SK-N-SH (cell line): ENCODE results near the gene FMNL1. TPM values are rescaled to one million over a fixed set of nuclear protein-coding genes. Genes with fewer than 3 reads are reported as not detected.
A peak's percentile ranks its signal among the peaks of the same experiment; 100 is the strongest.

Experiments
- CTCF ChIA-PET: fragments of 300-600, 350-600 bp; formaldehyde crosslinking; extraction: SDS; loops from one replicate; lab custom pipeline; 2021; lab: Yijun Ruan, JAX
- POLR2A ChIA-PET: fragments of 350-600 bp; sonication (Branson Sonifier 250); formaldehyde crosslinking; extraction: SDS; loops from one replicate; lab custom pipeline; 2020; ENCODE audit warnings: antibody characterized with exemption, inconsistent platforms; lab: Yijun Ruan, JAX
- DNase-seq: peaks from one replicate; pipeline ENCODE4 v3.0.0; 2012
- H2AFZ ChIP-seq: fragments of 200-600 bp; sonication (generic); 2 replicates; pipeline ENCODE4 v1.8.1; 2016; ENCODE audit warnings: antibody characterized with exemption, mild to moderate bottlenecking, low read depth
- H3F3A ChIP-seq: fragments of 200-600 bp; sonication (generic); replicated peaks from 2 replicates; pipeline ENCODE3; 2016; ENCODE audit warnings: antibody characterized with exemption, mild to moderate bottlenecking; ENCODE audit not compliant: insufficient read depth
- H3K27ac ChIP-seq, 2 experiments: fragments of 200-500 bp in 1 of 2; fragments of 200-600 bp in 1 of 2; sonication (Bioruptor generic) in 1 of 2; sonication (generic), shearing (Covaris generic) in 1 of 2; 2 replicates each; pipeline versions ENCODE4 v1.5.1 to v1.6.1; 2014 to 2016; ENCODE audit warnings: low read depth in 2 of 2, inconsistent platforms in 1 of 2, low read length in 1 of 2, mild to moderate bottlenecking in 1 of 2, mixed read lengths in 1 of 2
- H3K27me3 ChIP-seq: fragments of 200-600 bp; sonication (generic), shearing (Covaris generic); 2 replicates; pipeline ENCODE4 v1.6.1; 2016; ENCODE audit warnings: mixed run types; ENCODE audit not compliant: insufficient read depth
- H3K36me3 ChIP-seq, 2 experiments: fragments of 200-500 bp in 1 of 2; fragments of 200-600 bp in 1 of 2; sonication (Bioruptor generic) in 1 of 2; sonication (generic) in 1 of 2; replicated peaks in 1 of 2; 2 replicates each; pipeline versions ENCODE3 to v1.5.1; 2014 to 2016; ENCODE audit warnings: low read length in 1 of 2, mild to moderate bottlenecking in 1 of 2; ENCODE audit not compliant: insufficient read depth in 2 of 2, control insufficient read depth in 1 of 2
- H3K4me1 ChIP-seq, 2 experiments: fragments of 200-500 bp in 1 of 2; fragments of 200-600 bp in 1 of 2; sonication (Bioruptor generic) in 1 of 2; sonication (generic), shearing (Covaris generic) in 1 of 2; 2 replicates each; pipeline versions ENCODE4 v1.5.1 to v1.6.1; 2014 to 2016; ENCODE audit warnings: low read depth in 1 of 2, low read length in 1 of 2, mixed run types in 1 of 2; ENCODE audit not compliant: insufficient read depth in 2 of 2, control insufficient read depth in 1 of 2
- H3K4me2 ChIP-seq: fragments of 200-600 bp; sonication (generic), shearing (Covaris generic); 2 replicates; pipeline ENCODE4 v1.6.1; 2017; ENCODE audit warnings: mixed run types
- H3K4me3 ChIP-seq, 2 experiments: fragments of 200-500 bp in 1 of 2; fragments of 200-600 bp in 1 of 2; sonication (Bioruptor generic) in 1 of 2; sonication (generic), shearing (Covaris generic) in 1 of 2; 2 replicates each; pipeline versions ENCODE4 v1.5.1 to v1.8.1; 2014 to 2016; ENCODE audit warnings: low read depth in 2 of 2, inconsistent platforms in 1 of 2, low read length in 1 of 2, mild to moderate bottlenecking in 1 of 2, mixed read lengths in 1 of 2, moderate library complexity in 1 of 2
- H3K79me2 ChIP-seq: fragments of 200-600 bp; sonication (generic); 2 replicates; pipeline ENCODE4 v1.8.1; 2017; ENCODE audit warnings: mild to moderate bottlenecking; ENCODE audit not compliant: insufficient read depth
- H3K9ac ChIP-seq: fragments of 200-600 bp; sonication (generic); 2 replicates; pipeline ENCODE4 v1.6.1; 2017; ENCODE audit warnings: mixed run types
- H3K9me2 ChIP-seq: fragments of 200-600 bp; sonication (generic); 2 replicates; pipeline ENCODE4 v1.6.1; 2017; ENCODE audit warnings: mixed run types
- H3K9me3 ChIP-seq: fragments of 200-600 bp; sonication (generic); 2 replicates; pipeline ENCODE4 v1.6.1; 2017; ENCODE audit warnings: mixed run types, mild to moderate bottlenecking, moderate library complexity
- H4K20me1 ChIP-seq: fragments of 200-600 bp; sonication (generic); 2 replicates; pipeline ENCODE4 v1.6.1; 2017; ENCODE audit warnings: mild to moderate bottlenecking, mixed run types; ENCODE audit not compliant: insufficient read depth
- CHD2 ChIP-seq: fragments of 150-350 bp; IDR thresholded peaks from 2 replicates; pipeline ENCODE4 v1.6.1; 2018; ENCODE audit warnings: low read length; ENCODE audit not compliant: partially characterized antibody
- FOSL2 ChIP-seq: IDR thresholded peaks from 2 replicates; pipeline ENCODE4 v1.4.0; 2012; ENCODE audit warnings: low read depth, mild to moderate bottlenecking, moderate library complexity, borderline replicate concordance
- FOXJ3 ChIP-seq: sonication (generic); formaldehyde crosslinking; IDR thresholded peaks from 2 replicates; pipeline ENCODE4 v1.5.1; 2020; ENCODE audit warnings: mild to moderate bottlenecking, missing genetic modification reagents
- FOXM1 ChIP-seq: IDR thresholded peaks from 2 replicates; pipeline ENCODE4 v1.4.0; 2012; ENCODE audit warnings: low read depth, mild to moderate bottlenecking
- GABPA ChIP-seq: IDR thresholded peaks from 2 replicates; pipeline ENCODE4 v1.4.0; 2012; ENCODE audit warnings: low read depth, mild to moderate bottlenecking
- GATA2 ChIP-seq: sonication (generic); formaldehyde crosslinking; IDR thresholded peaks from 2 replicates; pipeline ENCODE4 v1.5.0; 2020; ENCODE audit warnings: mild to moderate bottlenecking, missing genetic modification reagents
- JUND ChIP-seq: IDR thresholded peaks from 2 replicates; pipeline ENCODE4 v1.4.0; 2012
- NFIC ChIP-seq: IDR thresholded peaks from 2 replicates; pipeline ENCODE4 v1.4.0; 2012; ENCODE audit warnings: borderline replicate concordance
- NRF1 ChIP-seq: IDR thresholded peaks from 2 replicates; pipeline ENCODE4 v1.6.1; 2012; ENCODE audit warnings: low read depth, mild to moderate bottlenecking, low read length
- PBX3 ChIP-seq: IDR thresholded peaks from 2 replicates; pipeline ENCODE4; 2012
- POLR2AphosphoS5 ChIP-seq: IDR thresholded peaks from 2 replicates; pipeline ENCODE4 v1.6.1; 2012; ENCODE audit warnings: low read depth, low read length
- RAD21 ChIP-seq: IDR thresholded peaks from 2 replicates; pipeline ENCODE4 v1.6.1; 2012; ENCODE audit warnings: mild to moderate bottlenecking, low read length
- RCOR1 ChIP-seq: fragments of 150-350 bp; IDR thresholded peaks from 2 replicates; pipeline ENCODE4 v1.6.1; 2017; ENCODE audit warnings: antibody characterized with exemption, low read length
- RXRA ChIP-seq: IDR thresholded peaks from 2 replicates; pipeline ENCODE4 v1.4.0; 2012; ENCODE audit warnings: low read depth, mild to moderate bottlenecking, borderline replicate concordance
- SIN3A ChIP-seq: IDR thresholded peaks from 2 replicates; pipeline ENCODE4 v1.6.1; 2012; ENCODE audit warnings: low read depth, mild to moderate bottlenecking, low read length, moderate library complexity, borderline replicate concordance
- SMC3 ChIP-seq: IDR thresholded peaks from 2 replicates; pipeline ENCODE4 v1.6.1; 2012; ENCODE audit warnings: low read depth, low read length, improper control_type of control experiment
- TCF12 ChIP-seq: IDR thresholded peaks from 2 replicates; pipeline ENCODE4 v1.4.0; 2012
- USF1 ChIP-seq: IDR thresholded peaks from 2 replicates; pipeline ENCODE4 v1.4.0; 2012; ENCODE audit warnings: low read depth, borderline replicate concordance
- USF2 ChIP-seq: fragments of 150-350 bp; IDR thresholded peaks from 2 replicates; pipeline ENCODE4 v1.6.1; 2017; ENCODE audit warnings: antibody characterized with exemption, low read length, low read depth, borderline replicate concordance
- YY1 ChIP-seq: IDR thresholded peaks from 2 replicates; pipeline ENCODE4 v1.4.0; 2012; ENCODE audit warnings: low read depth, mild to moderate bottlenecking
- ZBTB33 ChIP-seq: IDR thresholded peaks from 2 replicates; pipeline ENCODE4 v1.4.0; 2012; ENCODE audit warnings: low read depth, borderline replicate concordance
- WGBS: methylation state at CpG from one replicate; pipeline ENCODE4 v1.1.6; 2017; ENCODE audit warnings: low lambda C conversion rate; 5-methylcytosine and 5-hydroxymethylcytosine counted together
- polyA plus RNA-seq, 3 experiments: library from polyadenylated mRNA; depleted of rRNA; stranded (reverse); fragments of >200 nt; gene quantifications; 2 replicates each; pipeline ENCODE4 v1.2.3, GENCODE V29; 2012

FMNL1 gene
- polyA plus RNA-seq, 1 of the 3 experiments (the other 2 are of a cell fraction) = 2.8 TPM

GRCh38 chr17:45265821-45266220 lies 44.1 kb downstream of the FMNL1 start:
- Histone ChIP-seq H3K27ac (peak overlapping the region; percentile 40 to 84; a peak in 3 of 4 replicates), H3K79me2 (no peaks in the 10 kb centered on the region), H3K9ac (no peak overlapping the region), H3K36me3 (peaks cover 46 to 68% of the 10 kb centered on the region in 2 experiments), H3K4me2 (peak overlapping the region; percentile 51; the same call in 1 of the 2 replicates), H3K27me3 (no peaks in the 10 kb centered on the region), H2AFZ (no peak overlapping the region), H3K4me1 (peaks cover 0 to 9% of the 10 kb centered on the region in 2 experiments; a peak in 3 of 4 replicates), H3F3A (peaks cover 33% of the 10 kb centered on the region), H3K9me3 (no peaks in the 10 kb centered on the region), H3K4me3 (no peak overlapping the region), H3K9me2 (no peaks in the 10 kb centered on the region), H4K20me1 (peaks cover 36% of the 10 kb centered on the region)
- ChIA-PET POLR2A (no interaction called here), CTCF (interaction anchor here (0.8 to 3.3 kb wide), 9 partner anchors 12 to 130 kb away, joined by 3 to 15 read pairs (median 4); partner anchors contain the start of genes ACBD4 and MAP3K14)
- no peak for DNase-seq
- TF ChIP-seq NRF1 (no peak), TCF12 (peak; percentile 52; the same call in 1 of the 2 replicates), FOSL2 (peak; percentile 83; the same call in 1 of the 2 replicates), PBX3 (peak; percentile 38), SIN3A (peak; percentile 18; the same call in 1 of the 2 replicates), RAD21 (no peak), NFIC (peak; percentile 51; the same call in 1 of the 2 replicates), JUND (peak; percentile 74), SMC3 (no peak), FOXJ3 (CRISPR knock-in tag) (no peak), RXRA (peak; percentile 47; the same call in 1 of the 2 replicates), POLR2AphosphoS5 (peak; percentile 40; the same call in 1 of the 2 replicates), RCOR1 (no peak)
- WGBS = 0% methylated on average over 1 of the region's 1 CpG

GRCh38 chr17:45266372-45266926 lies 44.8 kb downstream of the FMNL1 start:
- Histone ChIP-seq H3F3A (peaks cover 30% of the 10 kb centered on the region), H3K9me2 (no peaks in the 10 kb centered on the region), H3K36me3 (peaks cover 52 to 70% of the 10 kb centered on the region in 2 experiments), H3K27me3 (no peaks in the 10 kb centered on the region), H3K9me3 (no peaks in the 10 kb centered on the region), H3K27ac (peak overlapping the region; percentile 40 to 84; a peak in 3 of 4 replicates), H3K4me1 (peaks cover 0 to 9% of the 10 kb centered on the region in 2 experiments; a peak in 3 of 4 replicates), H3K4me3 (no peak overlapping the region), H3K79me2 (no peaks in the 10 kb centered on the region), H2AFZ (no peak overlapping the region), H3K4me2 (peak overlapping the region; percentile 51; the same call in 1 of the 2 replicates), H4K20me1 (peaks cover 36% of the 10 kb centered on the region), H3K9ac (no peak overlapping the region)
- DNase-seq = no peak
- ChIA-PET POLR2A (no interaction called here), CTCF (interaction anchor here (0.8 to 3.3 kb wide), 10 partner anchors 11 to 131 kb away, joined by 3 to 15 read pairs (median 4); partner anchors contain the start of genes ACBD4 and MAP3K14)
- 99% methylated on average over 9 of the region's 13 CpGs for WGBS
- TF ChIP-seq FOXJ3 (CRISPR knock-in tag) (no peak), ZBTB33 (no peak), GABPA (no peak), GATA2 (no peak), FOXM1 (no peak), USF2 (no peak), PBX3 (no peak), CHD2 (no peak), RCOR1 (no peak), POLR2AphosphoS5 (no peak), NFIC (no peak), YY1 (no peak), USF1 (no peak)
